Measurements from ENCODE around the gene MYBPHL.

GRCh38 chr1:109259674-109260557 lies 46.9 kb downstream of the MYBPHL start:
- TF ChIP-seq CTCF (conservative IDR thresholded peaks at IDR 0.05 in 1 of 2, IDR thresholded peaks at IDR 0.05 in 1 of 2; ENCODE audit: low read depth in 1 of 2, low read length in 2 of 2) (no peak), EZH2 (IDR thresholded peaks at IDR 0.05; ENCODE audit: low read length, missing control alignments) (no peak)
